HG02981 (cell line): ENCODE measurements around the gene ADAM12.
"Not testable (repeated sequence)": the region's sequence is repeated elsewhere in the genome, so short reads cannot be mapped to it uniquely, and the experiment has no call there.

Source experiments
- ATAC-seq: cut with Tn5 transposase; IDR thresholded peaks from one replicate; pipeline ENCODE4 v1.9.1; 2021; ENCODE audit warnings: mild to moderate bottlenecking, moderate library complexity; ENCODE audit not compliant: unreplicated experiment

Gene ADAM12

GRCh38 chr10:126375926-126376554, 12.2 kb downstream of the ADAM12 start:
- no peak for ATAC-seq

DNA sequence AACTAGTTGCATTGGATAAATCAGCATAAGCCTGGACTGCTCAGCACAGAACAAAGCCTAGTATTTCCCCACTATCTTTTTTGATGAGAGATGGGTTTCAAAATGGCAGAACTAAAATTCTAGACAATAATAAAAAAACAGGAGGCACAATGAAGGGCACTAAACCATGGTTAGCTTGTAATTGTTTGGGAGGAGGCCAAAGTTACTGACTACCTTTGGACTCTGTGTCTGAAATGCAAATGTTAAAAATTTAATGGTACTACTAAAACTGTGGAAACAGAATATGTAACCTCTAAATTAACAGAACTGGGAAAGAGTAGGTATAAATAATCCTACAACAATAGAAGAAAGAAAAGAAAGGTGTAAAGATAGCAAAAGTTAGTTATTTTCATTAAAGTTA, 13.0 kb downstream of the ADAM12 start:
- ATAC-seq: no peak

DNA sequence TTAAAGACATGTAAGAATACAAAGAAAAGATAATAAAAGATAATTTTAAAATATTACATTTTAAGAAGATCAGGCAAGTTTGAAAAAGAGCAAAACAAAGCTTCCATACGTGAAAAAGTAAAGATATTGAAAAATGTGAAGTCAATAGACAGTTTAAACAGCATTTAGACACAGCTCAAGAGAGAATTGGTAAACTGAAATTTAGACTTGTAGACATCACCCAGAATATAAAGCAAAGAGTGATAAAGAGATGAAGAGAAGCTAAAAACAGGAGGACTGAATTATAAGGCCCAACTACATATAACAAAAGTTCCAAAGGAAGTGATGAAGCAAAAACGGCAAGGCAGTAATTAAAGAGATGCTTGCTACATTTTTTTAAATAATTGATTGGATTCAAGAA, 13.8 kb downstream of the ADAM12 start:
- ATAC-seq: no peak

GRCh38 chr10:126373972-126374371, 14.3 kb downstream of the ADAM12 start:
- ATAC-seq: no peak

- no peak for ATAC-seq
Measured at GRCh38 chr10:126373147-126373546, 15.1 kb downstream of the ADAM12 start.

- no peak for ATAC-seq
Measured at GRCh38 chr10:126372396-126372795, 15.9 kb downstream of the ADAM12 start.

DNA sequence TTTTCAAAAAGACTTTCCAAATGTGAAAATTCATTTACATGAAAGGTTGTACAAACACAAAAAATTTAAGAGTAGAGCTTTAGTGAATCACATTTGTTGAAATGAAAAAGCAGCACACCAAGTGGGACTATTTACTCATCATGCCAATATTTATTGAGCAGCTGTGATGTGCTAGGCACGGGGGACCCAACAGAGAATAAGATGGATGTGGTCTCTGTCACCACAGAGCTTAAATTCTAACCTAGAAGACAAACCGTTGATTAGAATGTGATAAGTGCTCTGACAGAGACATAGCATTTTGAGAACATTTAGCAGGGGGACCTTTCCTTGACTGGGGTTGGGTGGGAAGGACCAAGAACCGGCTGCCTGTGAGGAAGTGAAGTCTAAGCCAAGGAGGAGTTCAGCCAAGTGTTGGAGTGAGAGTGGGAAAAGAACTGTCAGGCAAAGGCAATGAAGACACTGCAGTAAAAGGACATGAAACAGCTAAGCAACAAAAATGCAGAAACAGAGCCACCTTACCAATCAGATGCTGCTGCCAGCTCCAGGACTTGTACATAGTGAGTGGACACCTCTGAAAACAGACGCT, 19.1 kb downstream of the ADAM12 start:
- ATAC-seq: no peak

DNA sequence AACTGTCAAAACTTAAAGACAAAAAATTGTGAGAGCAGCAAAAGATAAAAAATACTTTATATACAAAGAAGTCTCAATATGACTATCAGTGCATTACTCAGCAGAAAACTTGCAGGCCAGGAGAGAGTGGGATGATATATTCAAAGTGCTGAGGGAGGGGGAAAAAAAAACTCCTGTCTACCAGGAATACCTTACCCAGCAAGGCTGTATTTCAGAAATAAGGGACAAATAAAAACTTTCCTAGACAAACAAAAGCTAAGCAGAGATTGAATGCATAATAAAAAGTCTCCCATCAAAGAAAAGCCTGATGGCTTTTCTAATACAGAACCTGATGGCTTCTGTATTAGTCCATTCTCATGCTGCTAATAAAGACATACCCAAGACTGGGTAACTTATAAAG, 31.1 kb downstream of the ADAM12 start:
- ATAC-seq: no peak

GRCh38 chr10:126353666-126354065, 34.6 kb downstream of the ADAM12 start:
- ATAC-seq: no peak

DNA sequence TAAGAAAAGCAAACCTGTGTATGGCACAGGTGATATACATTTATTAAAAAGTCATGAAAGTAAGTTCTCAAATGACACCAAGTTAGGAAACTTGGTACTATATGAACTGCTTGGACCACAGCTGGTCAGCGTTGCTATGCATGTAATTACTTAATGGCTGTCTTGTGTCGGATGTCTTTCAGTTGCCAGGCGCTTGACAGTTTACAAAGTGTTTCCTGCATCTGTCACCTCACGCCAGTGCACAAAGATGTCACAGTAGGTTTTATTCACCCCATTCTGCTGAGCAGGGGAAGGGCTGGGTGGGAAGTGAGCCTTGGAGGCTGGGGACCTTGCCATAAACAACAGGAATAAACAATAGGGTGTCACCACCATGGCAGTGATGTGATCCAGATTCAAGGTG, 35.8 kb downstream of the ADAM12 start:
- ATAC-seq: no peak

DNA sequence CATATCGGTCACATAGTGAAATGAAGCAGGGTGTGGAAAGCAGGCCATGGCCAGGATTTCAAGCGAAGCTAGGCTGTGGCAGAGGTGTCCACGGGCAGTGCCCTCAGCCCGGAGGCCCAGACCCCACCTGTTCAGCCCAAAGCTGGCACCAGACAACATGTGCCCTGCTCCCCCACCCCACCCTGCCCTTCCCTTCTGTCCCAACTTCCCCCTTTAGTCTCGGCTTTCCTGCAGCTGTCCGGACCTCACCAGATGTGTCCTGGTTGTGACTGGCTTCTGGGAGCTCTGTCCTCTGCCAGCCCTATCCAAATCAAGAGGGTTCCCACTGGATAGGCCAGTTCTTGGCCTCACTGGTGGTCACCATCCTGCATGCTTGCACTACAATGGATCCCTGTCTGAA, 37.3 kb downstream of the ADAM12 start:
- no peak for ATAC-seq

DNA sequence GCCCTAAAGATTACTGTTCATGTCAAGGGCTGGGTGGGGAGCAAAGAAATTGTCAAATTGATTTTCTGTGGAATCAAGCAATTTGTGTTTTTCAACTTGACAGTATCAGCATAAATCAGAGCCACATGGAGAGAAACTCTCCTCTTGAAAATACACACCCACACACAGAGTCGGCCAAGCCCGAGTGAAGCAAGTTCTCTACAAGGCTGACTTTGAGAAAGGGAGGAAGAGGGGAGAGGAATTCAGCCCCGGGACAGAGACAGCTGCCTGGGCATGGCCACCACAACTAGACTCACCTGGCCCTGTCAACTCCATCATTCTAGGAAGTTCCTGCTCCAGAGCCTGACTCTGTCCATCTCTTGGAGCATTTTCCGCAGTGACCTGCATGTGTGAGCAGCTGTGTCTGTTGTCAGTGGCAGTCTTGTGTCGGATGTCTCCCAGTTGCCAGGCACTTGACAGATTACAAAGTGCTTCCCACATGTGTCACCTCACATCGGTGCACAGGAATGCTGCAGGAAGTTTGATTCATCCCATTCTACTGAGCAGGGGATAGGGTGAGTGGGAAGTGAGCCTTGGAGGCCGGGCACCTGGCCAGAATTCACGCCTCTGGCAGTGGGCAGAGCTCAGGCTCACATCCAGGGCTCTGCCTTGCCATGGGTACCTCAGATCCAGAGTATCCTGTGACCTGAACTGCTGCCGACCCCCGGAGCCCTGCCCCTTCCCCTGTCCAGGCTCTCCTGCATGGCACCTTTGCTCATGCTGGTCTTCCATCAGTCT, 37.9 kb downstream of the ADAM12 start:
- no peak for ATAC-seq

- ATAC-seq: no peak
Measured at GRCh38 chr10:126349676-126350075, 38.6 kb downstream of the ADAM12 start.

DNA sequence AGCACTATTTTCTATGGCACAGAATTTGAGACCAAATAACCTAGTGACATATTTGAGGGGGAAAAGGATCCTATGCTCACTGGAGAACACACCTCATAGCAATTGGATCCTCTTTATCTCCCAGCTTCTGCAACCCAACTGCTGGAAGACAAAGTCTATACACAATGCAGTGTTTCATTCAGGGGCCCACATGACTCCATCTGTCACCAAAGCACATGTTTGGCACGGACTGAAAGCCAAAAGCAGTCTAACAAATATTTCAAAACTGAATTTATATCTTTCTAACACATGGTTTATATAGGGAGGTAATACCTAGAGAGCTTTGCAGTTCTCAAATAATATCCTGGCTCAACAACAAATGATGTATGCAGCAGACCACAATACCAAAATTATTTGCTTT, 39.2 kb downstream of the ADAM12 start:
- no peak for ATAC-seq

DNA sequence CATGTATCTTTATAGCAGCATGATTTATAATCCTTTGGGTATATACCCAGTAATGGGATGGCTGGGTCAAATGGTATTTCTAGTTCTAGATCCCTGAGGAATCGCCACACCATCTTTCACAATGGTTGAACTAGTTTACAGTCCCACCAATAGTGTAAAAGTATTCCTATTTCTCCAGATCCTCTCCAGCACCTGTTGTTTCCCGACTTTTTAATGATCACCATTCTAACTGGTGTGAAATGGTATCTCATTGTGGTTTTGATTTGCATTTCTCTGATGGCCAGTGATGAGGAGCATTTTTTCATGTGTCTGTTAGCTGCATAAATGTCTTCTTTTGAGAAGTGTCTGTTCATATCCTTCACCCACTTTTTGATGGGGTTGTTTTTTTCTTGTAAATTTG, 44.8 kb downstream of the ADAM12 start:
- not testable (repeated sequence) for ATAC-seq

DNA sequence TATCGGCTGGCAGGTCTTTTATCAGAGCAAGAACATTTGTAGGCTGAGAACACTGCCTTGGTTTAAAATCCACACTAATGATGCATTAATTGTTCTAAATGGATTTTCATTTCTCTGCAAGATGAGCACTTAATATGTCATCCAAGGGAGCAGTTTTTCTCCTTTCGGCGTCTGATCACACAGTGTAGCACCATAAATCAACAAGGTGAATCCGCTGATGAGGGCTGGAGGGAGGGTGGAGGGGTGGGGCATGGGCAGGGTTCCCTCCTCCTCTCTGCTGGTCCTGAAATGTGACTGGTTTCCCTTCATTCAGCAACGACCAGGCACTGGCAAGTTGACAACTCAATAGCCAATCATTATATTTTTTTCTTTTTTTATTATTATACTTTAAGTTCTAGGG, 45.6 kb downstream of the ADAM12 start:
- no peak for ATAC-seq

DNA sequence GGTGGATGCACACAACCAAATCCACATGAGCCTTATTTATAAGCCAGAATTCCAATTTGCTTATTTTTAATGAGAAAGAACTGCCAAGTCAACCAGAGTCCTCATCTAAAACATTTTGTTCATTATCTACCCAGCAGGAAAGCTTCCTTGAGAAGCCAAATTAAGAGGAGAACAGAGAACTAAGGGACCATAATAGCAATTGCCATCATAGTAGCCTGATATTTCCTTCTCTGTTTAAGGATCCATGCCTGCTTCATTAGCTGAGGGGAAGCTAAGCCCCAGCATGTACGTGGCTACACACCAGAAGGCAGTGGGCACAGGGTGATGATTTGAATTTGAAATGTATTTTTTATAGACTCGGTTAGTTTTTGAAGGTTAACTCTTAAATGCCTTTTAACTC, 46.8 kb downstream of the ADAM12 start:
- no peak for ATAC-seq

- no peak for ATAC-seq
Measured at GRCh38 chr10:126337251-126337810, 50.9 kb downstream of the ADAM12 start.

DNA sequence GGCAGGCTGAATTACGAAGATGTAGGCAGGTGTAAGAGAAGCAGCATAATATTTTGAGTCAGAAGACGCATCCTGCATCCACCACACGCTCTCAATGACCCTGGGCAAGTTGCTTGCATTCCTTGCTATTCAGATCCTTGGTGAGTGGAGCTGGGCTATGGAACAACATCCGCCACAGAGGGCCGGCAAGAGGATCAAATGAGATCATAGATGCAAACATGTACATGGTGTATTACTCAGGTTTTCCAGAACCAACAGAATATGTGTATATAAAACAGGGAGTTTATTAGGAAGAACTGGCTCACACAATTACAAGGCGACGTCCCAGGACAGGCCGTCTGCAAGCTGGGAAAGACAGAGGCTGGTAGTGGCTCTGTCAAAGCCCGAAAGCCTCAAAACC, 51.5 kb downstream of the ADAM12 start:
- no peak for ATAC-seq

DNA sequence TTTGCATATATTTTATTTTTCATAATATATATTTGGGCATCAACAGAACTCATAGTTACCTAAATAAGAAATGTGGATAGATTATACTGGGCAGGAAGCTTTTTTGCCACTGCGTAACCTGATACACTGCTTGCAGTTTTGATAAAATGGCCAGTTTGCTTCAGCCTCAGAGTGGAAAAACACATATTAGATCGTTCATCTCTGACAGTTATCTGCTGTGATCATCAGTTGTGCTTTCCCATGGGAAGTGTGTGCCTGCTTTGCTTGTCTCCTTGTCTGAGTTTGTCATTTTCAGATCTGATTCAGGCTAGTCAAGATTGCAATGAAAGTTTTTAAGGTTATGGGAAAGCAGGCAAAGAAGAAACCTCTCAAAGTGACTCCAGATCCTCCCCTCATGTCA, 54.0 kb downstream of the ADAM12 start:
- ATAC-seq: no peak

DNA sequence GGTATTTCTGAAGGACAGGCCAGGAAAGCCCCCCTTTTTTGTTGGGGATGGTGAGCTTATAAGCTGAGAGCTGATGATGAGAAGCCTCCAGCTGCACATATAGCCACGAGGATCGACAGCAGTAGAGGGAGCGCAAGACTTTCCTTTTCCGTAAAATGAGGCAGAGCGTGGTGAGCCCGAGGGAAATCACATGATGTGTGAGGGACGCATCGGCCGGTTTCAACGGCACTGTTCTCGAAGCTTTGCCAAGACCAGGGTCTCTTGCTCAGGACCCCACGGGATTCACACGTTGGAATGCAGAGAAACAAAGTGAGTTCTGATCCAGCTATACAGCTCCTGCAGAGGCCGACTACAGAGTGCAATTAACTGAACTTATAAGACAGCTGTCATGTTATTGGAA, 55.7 kb downstream of the ADAM12 start:
- ATAC-seq: no peak

DNA sequence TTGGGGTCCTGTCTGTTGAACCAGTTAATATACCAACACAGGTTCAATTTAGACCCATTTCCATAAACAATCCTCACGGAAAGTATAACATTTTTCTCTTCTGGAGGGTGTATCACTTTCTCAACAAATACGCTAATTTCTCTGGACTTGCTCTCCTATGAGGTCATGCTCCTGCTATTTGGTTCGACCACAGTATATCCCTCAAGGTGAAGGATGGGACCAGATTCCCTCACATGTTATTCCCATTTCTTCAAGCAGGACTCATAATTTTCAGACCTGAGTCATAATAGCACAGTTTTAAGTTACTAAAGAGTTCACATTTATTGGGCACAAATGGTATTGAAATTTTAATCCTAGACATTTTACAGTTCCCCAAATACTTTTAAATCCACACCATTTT, 57.2 kb downstream of the ADAM12 start:
- no peak for ATAC-seq
